Mucosa of rectum (tissue), 2 donors: ENCODE data around the gene DPP10.

Experiments used
- H3K27ac ChIP-seq, 2 donors: one replicate each; pipeline ENCODE4 v1.7.0; 2013; ENCODE audit warnings: inconsistent platforms in 2 of 2, low read depth in 2 of 2, low read length in 2 of 2
- H3K27me3 ChIP-seq, 2 donors: one replicate each; pipeline ENCODE4 v1.7.0; 2013; ENCODE audit warnings: low read length in 2 of 2; ENCODE audit not compliant: control insufficient read depth in 2 of 2, insufficient read depth in 2 of 2
- H3K36me3 ChIP-seq, 2 donors: one replicate each; pipeline ENCODE4 v1.7.0; 2013; ENCODE audit warnings: low read length in 2 of 2; ENCODE audit not compliant: control insufficient read depth in 2 of 2, insufficient read depth in 2 of 2
- H3K4me1 ChIP-seq, 2 donors: one replicate each; pipeline ENCODE4 v1.7.0; 2013; ENCODE audit warnings: low read length in 2 of 2, mild to moderate bottlenecking in 1 of 2; ENCODE audit not compliant: control insufficient read depth in 2 of 2, insufficient read depth in 2 of 2
- H3K4me3 ChIP-seq, 2 donors: one replicate each; pipeline ENCODE4 v1.7.0; 2013; ENCODE audit warnings: low read length in 2 of 2
- H3K9ac ChIP-seq, 2 donors: one replicate each; pipeline ENCODE4 v1.7.0; 2013; ENCODE audit warnings: low read length in 2 of 2, low read depth in 1 of 2, mild to moderate bottlenecking in 1 of 2
- H3K9me3 ChIP-seq, 2 donors: one replicate each; pipeline ENCODE4 v1.7.0; 2013; ENCODE audit warnings: low read length in 2 of 2; ENCODE audit not compliant: control insufficient read depth in 2 of 2
- donor health status: healthy.
- donor health status: Normal muscosa, but diverticular disease.

The DPP10 gene

GRCh38 chr2:115733190-115733775 lies 1290.8 kb downstream of the DPP10 start:
- Histone ChIP-seq H3K36me3 (no peaks in the 10 kb centered on the region), H3K4me3 (no peak overlapping the region), H3K27ac (no peak overlapping the region), H3K9ac (no peak overlapping the region), H3K9me3 (no peaks in the 10 kb centered on the region), H3K27me3 (no peaks in the 10 kb centered on the region), H3K4me1 (no peaks in the 10 kb centered on the region)

GRCh38 chr2:115738111-115738510 lies 1295.7 kb downstream of the DPP10 start:
- Histone ChIP-seq H3K9me3 (no peaks in the 10 kb centered on the region), H3K36me3 (no peaks in the 10 kb centered on the region), H3K4me3 (no peak overlapping the region), H3K4me1 (no peaks in the 10 kb centered on the region), H3K27me3 (no peaks in the 10 kb centered on the region), H3K27ac (no peak overlapping the region), H3K9ac (no peak overlapping the region)

- Histone ChIP-seq H3K9ac (no peak overlapping the region), H3K4me3 (no peak overlapping the region), H3K27me3 (no peaks in the 10 kb centered on the region), H3K4me1 (no peaks in the 10 kb centered on the region), H3K27ac (no peak overlapping the region), H3K9me3 (no peaks in the 10 kb centered on the region), H3K36me3 (no peaks in the 10 kb centered on the region)
Observed at GRCh38 chr2:115739574-115739973, 1297.1 kb downstream of the DPP10 start.

- Histone ChIP-seq H3K36me3 (no peaks in the 10 kb centered on the region), H3K9ac (no peak overlapping the region), H3K4me1 (no peaks in the 10 kb centered on the region), H3K27me3 (no peaks in the 10 kb centered on the region), H3K4me3 (no peak overlapping the region), H3K9me3 (no peaks in the 10 kb centered on the region), H3K27ac (no peak overlapping the region)
Observed at GRCh38 chr2:115746151-115746550, 1303.7 kb downstream of the DPP10 start.

- Histone ChIP-seq H3K36me3 (no peaks in the 10 kb centered on the region), H3K4me3 (no peak overlapping the region), H3K9ac (no peak overlapping the region), H3K4me1 (no peaks in the 10 kb centered on the region), H3K9me3 (no peaks in the 10 kb centered on the region), H3K27me3 (no peaks in the 10 kb centered on the region), H3K27ac (no peak overlapping the region)
Observed at GRCh38 chr2:115757286-115757685, 1314.8 kb downstream of the DPP10 start.

- Histone ChIP-seq H3K36me3 (no peaks in the 10 kb centered on the region), H3K27ac (no peak overlapping the region), H3K4me3 (no peak overlapping the region), H3K27me3 (no peaks in the 10 kb centered on the region), H3K4me1 (no peaks in the 10 kb centered on the region), H3K9ac (no peak overlapping the region), H3K9me3 (no peaks in the 10 kb centered on the region)
Observed at GRCh38 chr2:115763601-115764000, 1321.2 kb downstream of the DPP10 start.

- Histone ChIP-seq H3K9ac (no peak overlapping the region), H3K36me3 (no peaks in the 10 kb centered on the region), H3K4me1 (no peaks in the 10 kb centered on the region)
Observed at GRCh38 chr2:115771516-115771915, 1329.1 kb downstream of the DPP10 start.

GRCh38 chr2:115774361-115774760 lies 1331.9 kb downstream of the DPP10 start:
- no peaks in the 10 kb centered on the region for H3K36me3 ChIP-seq
- no peaks in the 10 kb centered on the region for H3K27me3 ChIP-seq
- no peaks in the 10 kb centered on the region for H3K9me3 ChIP-seq
- no peak overlapping the region for H3K4me3 ChIP-seq
- no peaks in the 10 kb centered on the region for H3K4me1 ChIP-seq
- no peak overlapping the region for H3K27ac ChIP-seq
- H3K9ac ChIP-seq = no peak overlapping the region

More at GRCh38 chr2:115771516-115771915, 1329.1 kb downstream of the DPP10 start:
- H3K9me3 ChIP-seq = no peaks in the 10 kb centered on the region
- H3K27ac ChIP-seq = no peak overlapping the region
- no peak overlapping the region for H3K4me3 ChIP-seq
- no peaks in the 10 kb centered on the region for H3K27me3 ChIP-seq

- Histone ChIP-seq H3K27ac (no peak overlapping the region), H3K9me3 (no peaks in the 10 kb centered on the region), H3K9ac (no peak overlapping the region), H3K4me3 (no peak overlapping the region), H3K27me3 (no peaks in the 10 kb centered on the region), H3K4me1 (no peaks in the 10 kb centered on the region), H3K36me3 (no peaks in the 10 kb centered on the region)
Observed at GRCh38 chr2:115779085-115779632, 1336.7 kb downstream of the DPP10 start.

- H3K4me3 ChIP-seq = no peak overlapping the region
- H3K9ac ChIP-seq = no peak overlapping the region
- no peaks in the 10 kb centered on the region for H3K27me3 ChIP-seq
- H3K27ac ChIP-seq = no peak overlapping the region
- no peaks in the 10 kb centered on the region for H3K36me3 ChIP-seq
- no peaks in the 10 kb centered on the region for H3K9me3 ChIP-seq
- no peaks in the 10 kb centered on the region for H3K4me1 ChIP-seq
Observed at GRCh38 chr2:115782286-115782685, 1339.8 kb downstream of the DPP10 start.
